ENCODE data around the gene DEPDC5. TPM values are rescaled to one million over a fixed set of nuclear protein-coding genes. Genes with fewer than 3 reads are reported as not detected.
A peak's percentile ranks its signal among the peaks of the same experiment; 100 is the strongest.

Gene DEPDC5
- total and polyA plus RNA-seq, 9 of the 15 experiments (the other 6 are each of a cell fraction or from before 2014, with no cell fraction given) = 2.3 to 12.3 (median 10.7) TPM

- peak; percentile 33; the same call in 1 of the 2 replicates for TF ChIP-seq ATF3 (IDR thresholded peaks at IDR 0.05)
- no peak for TF ChIP-seq ATF3 (CRISPR knock-in tag; conservative IDR thresholded peaks at IDR 0.05)
- peak; percentile 57; the same call in 1 of the 2 replicates for TF ChIP-seq CTBP1 (IDR thresholded peaks at IDR 0.05; ENCODE audit: borderline replicate concordance)
- no peak for TF ChIP-seq ZFPM2 (CRISPR knock-in tag; IDR thresholded peaks at IDR 0.05)
Measured at GRCh38 chr22:31911565-31912406, 158.0 kb downstream of the DEPDC5 start (continued).

DNA sequence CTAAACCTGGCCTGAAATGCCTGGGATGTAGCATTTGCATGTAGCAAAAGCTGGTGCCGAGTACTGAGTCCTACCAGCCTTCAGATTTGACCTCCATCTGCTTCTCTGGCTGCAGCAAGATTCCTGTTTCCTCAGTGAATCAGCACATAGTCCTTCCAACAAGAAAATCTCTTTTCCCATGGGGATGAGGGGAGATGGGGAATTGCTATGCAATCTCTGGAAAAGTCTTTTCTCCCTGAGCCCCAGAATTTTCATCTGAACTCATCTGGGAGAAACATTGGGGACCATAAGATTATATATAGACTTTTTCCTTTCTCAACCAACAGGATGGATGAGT, 158.6 kb downstream of the DEPDC5 start:
- Histone ChIP-seq H3K27ac (ENCODE audit: extremely low read depth, low read depth, low read length) (no peak overlapping the region), H3K4me2 (ENCODE audit: insufficient read depth, low read length) (no peak overlapping the region), H3K9ac (ENCODE audit: insufficient read depth in 1 of 2, low read depth in 2 of 2, low read length in 2 of 2) (no peak overlapping the region), H3K27me3 (ENCODE audit: control insufficient read depth in 2 of 2, insufficient read depth in 2 of 2, low read length in 2 of 2) (no peaks in the 10 kb centered on the region), H4K20me1 (replicated peaks; ENCODE audit: control insufficient read depth, insufficient read depth, low read length) (no peaks in the 10 kb centered on the region; the same call in 1 of the 2 replicates), H3K4me1 (replicated peaks in 1 of 2; ENCODE audit: control insufficient read depth in 2 of 2, insufficient read depth in 2 of 2, low read length in 2 of 2) (peaks cover 7 to 10% of the 10 kb centered on the region in 2 experiments; a peak in 4 of 5 replicates), H3K9me3 (replicated peaks; ENCODE audit: control insufficient read depth, insufficient read depth, low read depth, low read length) (no peaks in the 10 kb centered on the region), H2AFZ (ENCODE audit: low read depth, low read length) (no peak overlapping the region), H3K9me1 (ENCODE audit: control insufficient read depth, insufficient read depth, low read length) (peaks cover 3% of the 10 kb centered on the region), H3K4me3 (no peak overlapping the region), H3K79me2 (ENCODE audit: control insufficient read depth, insufficient read depth, low read length) (no peaks in the 10 kb centered on the region), H3K36me3 (ENCODE audit: control insufficient read depth, insufficient read depth, low read length) (no peaks in the 10 kb centered on the region)
- BruUV-seq (replicated peaks) = no TSS peak
- ChIA-PET POLR2A (no interaction called here), CTCF (ENCODE audit: low intra/inter-chr PET ratio) (no interaction called here)
- ATAC-seq (no peak), DNase-seq (ENCODE audit: extremely low read depth in 1 of 4, low spot score in 3 of 4) (no peak), FAIRE-seq (no peak)
- in situ Hi-C loops (cut with MboI) = no loop called here
- intact Hi-C loops (cut with micrococcal nuclease) = no loop called here
- WGBS (ENCODE audit: insufficient coverage, low coverage, missing lambda C conversion rate) = 80% methylated on average over 1 of the region's 1 CpG
- no peak for TF ChIP-seq MED1 (CRISPR knock-in tag; IDR thresholded peaks at IDR 0.05; ENCODE audit: borderline replicate concordance)
- TF ChIP-seq, protein P1, sequence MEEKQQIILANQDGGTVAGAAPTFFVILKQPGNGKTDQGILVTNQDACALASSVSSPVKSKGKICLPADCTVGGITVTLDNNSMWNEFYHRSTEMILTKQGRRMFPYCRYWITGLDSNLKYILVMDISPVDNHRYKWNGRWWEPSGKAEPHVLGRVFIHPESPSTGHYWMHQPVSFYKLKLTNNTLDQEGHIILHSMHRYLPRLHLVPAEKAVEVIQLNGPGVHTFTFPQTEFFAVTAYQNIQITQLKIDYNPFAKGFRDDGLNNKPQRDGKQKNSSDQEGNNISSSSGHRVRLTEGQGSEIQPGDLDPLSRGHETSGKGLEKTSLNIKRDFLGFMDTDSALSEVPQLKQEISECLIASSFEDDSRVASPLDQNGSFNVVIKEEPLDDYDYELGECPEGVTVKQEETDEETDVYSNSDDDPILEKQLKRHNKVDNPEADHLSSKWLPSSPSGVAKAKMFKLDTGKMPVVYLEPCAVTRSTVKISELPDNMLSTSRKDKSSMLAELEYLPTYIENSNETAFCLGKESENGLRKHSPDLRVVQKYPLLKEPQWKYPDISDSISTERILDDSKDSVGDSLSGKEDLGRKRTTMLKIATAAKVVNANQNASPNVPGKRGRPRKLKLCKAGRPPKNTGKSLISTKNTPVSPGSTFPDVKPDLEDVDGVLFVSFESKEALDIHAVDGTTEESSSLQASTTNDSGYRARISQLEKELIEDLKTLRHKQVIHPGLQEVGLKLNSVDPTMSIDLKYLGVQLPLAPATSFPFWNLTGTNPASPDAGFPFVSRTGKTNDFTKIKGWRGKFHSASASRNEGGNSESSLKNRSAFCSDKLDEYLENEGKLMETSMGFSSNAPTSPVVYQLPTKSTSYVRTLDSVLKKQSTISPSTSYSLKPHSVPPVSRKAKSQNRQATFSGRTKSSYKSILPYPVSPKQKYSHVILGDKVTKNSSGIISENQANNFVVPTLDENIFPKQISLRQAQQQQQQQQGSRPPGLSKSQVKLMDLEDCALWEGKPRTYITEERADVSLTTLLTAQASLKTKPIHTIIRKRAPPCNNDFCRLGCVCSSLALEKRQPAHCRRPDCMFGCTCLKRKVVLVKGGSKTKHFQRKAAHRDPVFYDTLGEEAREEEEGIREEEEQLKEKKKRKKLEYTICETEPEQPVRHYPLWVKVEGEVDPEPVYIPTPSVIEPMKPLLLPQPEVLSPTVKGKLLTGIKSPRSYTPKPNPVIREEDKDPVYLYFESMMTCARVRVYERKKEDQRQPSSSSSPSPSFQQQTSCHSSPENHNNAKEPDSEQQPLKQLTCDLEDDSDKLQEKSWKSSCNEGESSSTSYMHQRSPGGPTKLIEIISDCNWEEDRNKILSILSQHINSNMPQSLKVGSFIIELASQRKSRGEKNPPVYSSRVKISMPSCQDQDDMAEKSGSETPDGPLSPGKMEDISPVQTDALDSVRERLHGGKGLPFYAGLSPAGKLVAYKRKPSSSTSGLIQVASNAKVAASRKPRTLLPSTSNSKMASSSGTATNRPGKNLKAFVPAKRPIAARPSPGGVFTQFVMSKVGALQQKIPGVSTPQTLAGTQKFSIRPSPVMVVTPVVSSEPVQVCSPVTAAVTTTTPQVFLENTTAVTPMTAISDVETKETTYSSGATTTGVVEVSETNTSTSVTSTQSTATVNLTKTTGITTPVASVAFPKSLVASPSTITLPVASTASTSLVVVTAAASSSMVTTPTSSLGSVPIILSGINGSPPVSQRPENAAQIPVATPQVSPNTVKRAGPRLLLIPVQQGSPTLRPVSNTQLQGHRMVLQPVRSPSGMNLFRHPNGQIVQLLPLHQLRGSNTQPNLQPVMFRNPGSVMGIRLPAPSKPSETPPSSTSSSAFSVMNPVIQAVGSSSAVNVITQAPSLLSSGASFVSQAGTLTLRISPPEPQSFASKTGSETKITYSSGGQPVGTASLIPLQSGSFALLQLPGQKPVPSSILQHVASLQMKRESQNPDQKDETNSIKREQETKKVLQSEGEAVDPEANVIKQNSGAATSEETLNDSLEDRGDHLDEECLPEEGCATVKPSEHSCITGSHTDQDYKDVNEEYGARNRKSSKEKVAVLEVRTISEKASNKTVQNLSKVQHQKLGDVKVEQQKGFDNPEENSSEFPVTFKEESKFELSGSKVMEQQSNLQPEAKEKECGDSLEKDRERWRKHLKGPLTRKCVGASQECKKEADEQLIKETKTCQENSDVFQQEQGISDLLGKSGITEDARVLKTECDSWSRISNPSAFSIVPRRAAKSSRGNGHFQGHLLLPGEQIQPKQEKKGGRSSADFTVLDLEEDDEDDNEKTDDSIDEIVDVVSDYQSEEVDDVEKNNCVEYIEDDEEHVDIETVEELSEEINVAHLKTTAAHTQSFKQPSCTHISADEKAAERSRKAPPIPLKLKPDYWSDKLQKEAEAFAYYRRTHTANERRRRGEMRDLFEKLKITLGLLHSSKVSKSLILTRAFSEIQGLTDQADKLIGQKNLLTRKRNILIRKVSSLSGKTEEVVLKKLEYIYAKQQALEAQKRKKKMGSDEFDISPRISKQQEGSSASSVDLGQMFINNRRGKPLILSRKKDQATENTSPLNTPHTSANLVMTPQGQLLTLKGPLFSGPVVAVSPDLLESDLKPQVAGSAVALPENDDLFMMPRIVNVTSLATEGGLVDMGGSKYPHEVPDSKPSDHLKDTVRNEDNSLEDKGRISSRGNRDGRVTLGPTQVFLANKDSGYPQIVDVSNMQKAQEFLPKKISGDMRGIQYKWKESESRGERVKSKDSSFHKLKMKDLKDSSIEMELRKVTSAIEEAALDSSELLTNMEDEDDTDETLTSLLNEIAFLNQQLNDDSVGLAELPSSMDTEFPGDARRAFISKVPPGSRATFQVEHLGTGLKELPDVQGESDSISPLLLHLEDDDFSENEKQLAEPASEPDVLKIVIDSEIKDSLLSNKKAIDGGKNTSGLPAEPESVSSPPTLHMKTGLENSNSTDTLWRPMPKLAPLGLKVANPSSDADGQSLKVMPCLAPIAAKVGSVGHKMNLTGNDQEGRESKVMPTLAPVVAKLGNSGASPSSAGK (IDR thresholded peaks at IDR 0.05) = no peak

Data from K562 (cell line).